PC-9 (cell line): ENCODE results near the gene UNC93A.

Experiments used
- EZH2 ChIP-seq: fragments of 200-600 bp; sonication (generic); IDR thresholded peaks from 2 replicates; pipeline ENCODE4 v1.8.0; 2017; ENCODE audit warnings: antibody characterized with exemption, low read depth
- TF ChIP-seq, protein P1 (sequence below): fragments of 200-600 bp; sonication (generic); conservative IDR thresholded peaks from 2 replicates; pipeline ENCODE4 v1.6.1; 2017; ENCODE audit warnings: mixed run types, antibody characterized with exemption, mild to moderate bottlenecking, moderate library complexity

DNA sequence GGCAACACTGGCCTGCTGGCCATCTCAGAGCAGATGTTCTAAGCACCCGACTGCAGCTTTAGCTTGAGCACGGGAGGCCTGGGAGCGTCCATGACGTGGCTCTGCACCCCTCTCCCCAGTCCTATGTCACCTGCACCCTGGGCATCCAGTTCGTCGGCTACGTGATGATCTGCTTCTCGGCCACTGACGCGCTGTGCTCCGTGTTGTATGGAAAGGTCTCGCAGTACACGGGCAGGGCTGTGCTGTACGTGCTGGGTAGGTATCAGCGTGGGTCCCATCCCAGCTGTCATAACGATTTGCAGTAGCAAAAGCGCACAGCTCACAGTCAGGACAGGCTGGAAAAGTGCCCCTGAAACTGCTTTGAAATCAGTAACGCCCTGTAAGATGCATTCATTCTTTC, 14.7 kb downstream of the UNC93A start:
- TF ChIP-seq, protein P1, sequence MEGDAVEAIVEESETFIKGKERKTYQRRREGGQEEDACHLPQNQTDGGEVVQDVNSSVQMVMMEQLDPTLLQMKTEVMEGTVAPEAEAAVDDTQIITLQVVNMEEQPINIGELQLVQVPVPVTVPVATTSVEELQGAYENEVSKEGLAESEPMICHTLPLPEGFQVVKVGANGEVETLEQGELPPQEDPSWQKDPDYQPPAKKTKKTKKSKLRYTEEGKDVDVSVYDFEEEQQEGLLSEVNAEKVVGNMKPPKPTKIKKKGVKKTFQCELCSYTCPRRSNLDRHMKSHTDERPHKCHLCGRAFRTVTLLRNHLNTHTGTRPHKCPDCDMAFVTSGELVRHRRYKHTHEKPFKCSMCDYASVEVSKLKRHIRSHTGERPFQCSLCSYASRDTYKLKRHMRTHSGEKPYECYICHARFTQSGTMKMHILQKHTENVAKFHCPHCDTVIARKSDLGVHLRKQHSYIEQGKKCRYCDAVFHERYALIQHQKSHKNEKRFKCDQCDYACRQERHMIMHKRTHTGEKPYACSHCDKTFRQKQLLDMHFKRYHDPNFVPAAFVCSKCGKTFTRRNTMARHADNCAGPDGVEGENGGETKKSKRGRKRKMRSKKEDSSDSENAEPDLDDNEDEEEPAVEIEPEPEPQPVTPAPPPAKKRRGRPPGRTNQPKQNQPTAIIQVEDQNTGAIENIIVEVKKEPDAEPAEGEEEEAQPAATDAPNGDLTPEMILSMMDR, result no peak
- no peak for TF ChIP-seq EZH2
